Adipocyte (in vitro differentiated cells): Measurements from ENCODE around the gene ZBP1.

Experiments
- DNase-seq: peaks from one replicate; pipeline ENCODE4 v3.0.0-alpha.2; 2015; ENCODE audit warnings: low read depth
- H3K27me3 ChIP-seq: replicated peaks from 2 replicates; pipeline ENCODE4 v1.7.0; 2013; ENCODE audit warnings: mild to moderate bottlenecking, low read length, moderate library complexity; ENCODE audit not compliant: control insufficient read depth, insufficient read depth
- H3K36me3 ChIP-seq: 2 replicates; pipeline ENCODE4 v1.7.0; 2013; ENCODE audit warnings: low read length, mild to moderate bottlenecking, moderate library complexity; ENCODE audit not compliant: control insufficient read depth, insufficient read depth, severe bottlenecking
- H3K4me1 ChIP-seq: 2 replicates; pipeline ENCODE4 v1.7.0; 2013; ENCODE audit warnings: mild to moderate bottlenecking, low read length, moderate library complexity; ENCODE audit not compliant: control insufficient read depth, insufficient read depth
- H3K4me3 ChIP-seq: 2 replicates; pipeline ENCODE4 v1.7.0; 2013; ENCODE audit warnings: mild to moderate bottlenecking, low read length, moderate library complexity
- H3K9ac ChIP-seq: 2 replicates; pipeline ENCODE4 v1.7.0; 2013; ENCODE audit warnings: mild to moderate bottlenecking, low read length, moderate library complexity
- H3K9me3 ChIP-seq: 2 replicates; pipeline ENCODE4 v1.7.0; 2013; ENCODE audit warnings: mild to moderate bottlenecking, low read length, moderate library complexity; ENCODE audit not compliant: control insufficient read depth

The ZBP1 gene

GRCh38 chr20:57568088-57568896 lies 51.9 kb downstream of the ZBP1 start:
- Histone ChIP-seq H3K4me3 (peak overlapping the region; percentile 13), H3K27me3 (peaks cover 7% of the 10 kb centered on the region), H3K9ac (no peak overlapping the region), H3K9me3 (no peaks in the 10 kb centered on the region), H3K36me3 (peaks cover 26% of the 10 kb centered on the region), H3K4me1 (peaks cover 16% of the 10 kb centered on the region)
- no peak for DNase-seq

DNA sequence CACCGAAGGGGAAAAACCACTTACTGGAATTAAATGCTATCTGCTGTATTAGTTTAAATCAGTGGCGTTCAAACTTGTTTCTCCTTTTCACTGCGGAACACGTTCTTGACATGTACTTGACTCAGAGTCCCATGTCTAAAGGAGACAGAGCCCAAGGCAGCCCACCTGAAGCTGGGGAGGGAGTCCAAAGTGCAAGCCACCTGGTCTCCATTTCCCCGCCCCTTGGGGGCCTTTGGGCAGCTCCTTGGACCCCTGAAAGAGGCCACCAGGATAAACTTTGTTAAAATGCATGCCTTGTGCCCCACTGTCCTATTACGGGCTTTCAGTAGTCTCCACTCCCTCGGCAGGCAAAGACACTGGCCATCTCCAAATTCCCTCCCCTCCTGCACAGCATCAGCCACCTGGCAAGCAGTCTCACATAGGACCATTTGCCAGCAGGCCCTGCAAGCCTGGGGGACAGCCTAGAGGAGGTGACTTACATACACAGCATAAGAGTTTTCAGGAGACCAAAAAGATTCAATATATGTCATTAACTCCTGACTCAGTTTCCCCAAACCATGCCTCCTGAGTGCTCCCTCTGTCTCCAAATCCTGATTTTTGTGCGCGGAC lies 52.7 kb downstream of the ZBP1 start:
- H3K27me3 ChIP-seq: peaks cover 3% of the 10 kb centered on the region
- no peaks in the 10 kb centered on the region for H3K9me3 ChIP-seq
- H3K4me3 ChIP-seq: no peak overlapping the region
- DNase-seq: no peak
- peaks cover 26% of the 10 kb centered on the region for H3K36me3 ChIP-seq
- peaks cover 16% of the 10 kb centered on the region for H3K4me1 ChIP-seq
- H3K9ac ChIP-seq: no peak overlapping the region

DNA sequence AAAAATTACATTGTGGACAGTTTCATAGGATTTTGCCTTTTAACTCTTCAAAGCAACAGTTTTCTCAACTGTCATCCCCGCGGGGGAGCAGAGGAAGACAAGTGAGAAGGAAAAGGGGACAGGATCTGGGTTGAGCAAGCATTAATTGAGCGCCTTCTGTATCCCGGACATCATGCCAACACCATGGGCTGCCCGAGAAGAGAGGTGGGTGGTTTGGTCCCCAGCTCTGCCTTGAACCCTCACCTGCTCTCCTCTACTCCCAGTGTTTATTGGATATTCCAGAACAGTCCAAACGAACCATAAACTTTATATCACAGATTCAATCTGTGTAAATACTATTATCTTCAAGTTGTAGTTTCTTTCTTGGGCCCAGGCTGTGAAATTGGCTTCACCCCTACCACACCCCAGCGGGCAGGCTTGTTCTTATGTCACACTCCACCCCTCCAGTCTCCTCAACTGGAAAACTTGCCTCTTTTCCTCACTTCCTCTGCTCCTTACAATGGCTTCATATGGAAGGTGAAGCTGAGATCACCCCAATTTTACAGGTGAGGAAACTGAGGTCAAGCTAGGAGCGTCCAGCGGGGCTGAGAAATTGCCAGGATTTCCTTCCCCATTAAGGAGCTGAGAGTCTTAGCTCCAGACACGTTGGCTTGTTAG lies 53.3 kb downstream of the ZBP1 start:
- Histone ChIP-seq H3K36me3 (peaks cover 26% of the 10 kb centered on the region), H3K9me3 (no peaks in the 10 kb centered on the region), H3K4me3 (no peak overlapping the region), H3K4me1 (peaks cover 16% of the 10 kb centered on the region), H3K9ac (peak overlapping the region; percentile 33), H3K27me3 (no peaks in the 10 kb centered on the region)
- DNase-seq: no peak

- H3K4me3 ChIP-seq: no peak overlapping the region
- H3K4me1 ChIP-seq: peaks cover 16% of the 10 kb centered on the region
- peaks cover 26% of the 10 kb centered on the region for H3K36me3 ChIP-seq
- no peak for DNase-seq
- H3K9me3 ChIP-seq: no peaks in the 10 kb centered on the region
- H3K9ac ChIP-seq: peak overlapping the region; percentile 33
- no peaks in the 10 kb centered on the region for H3K27me3 ChIP-seq
Observed at GRCh38 chr20:57566399-57566798, 53.8 kb downstream of the ZBP1 start.

DNA sequence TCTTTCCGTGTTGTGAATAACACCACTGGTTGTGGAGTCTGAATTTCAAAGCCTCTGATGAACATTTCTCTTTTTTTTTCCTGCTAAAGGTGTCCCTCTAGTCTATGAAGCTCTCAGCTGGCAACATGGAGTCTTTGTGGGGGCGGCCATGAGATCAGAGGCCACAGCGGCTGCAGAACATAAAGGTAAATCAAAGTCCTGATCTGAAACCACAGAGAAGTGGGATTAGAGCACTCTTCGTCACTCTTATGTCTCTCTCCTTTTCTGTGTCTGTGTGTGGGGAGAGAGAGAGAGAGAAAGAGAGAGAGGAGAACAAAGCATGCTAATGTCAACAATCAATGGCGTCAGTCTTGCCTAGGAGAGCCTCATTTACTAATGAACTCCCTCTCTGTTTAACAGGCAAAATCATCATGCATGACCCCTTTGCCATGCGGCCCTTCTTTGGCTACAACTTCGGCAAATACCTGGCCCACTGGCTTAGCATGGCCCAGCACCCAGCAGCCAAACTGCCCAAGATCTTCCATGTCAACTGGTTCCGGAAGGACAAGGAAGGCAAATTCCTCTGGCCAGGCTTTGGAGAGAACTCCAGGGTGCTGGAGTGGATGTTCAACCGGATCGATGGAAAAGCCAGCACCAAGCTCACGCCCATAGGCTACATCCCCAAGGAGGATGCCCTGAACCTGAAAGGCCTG lies 55.1 kb downstream of the ZBP1 start:
- DNase-seq: no peak
- peaks cover 26% of the 10 kb centered on the region for H3K36me3 ChIP-seq
- peak overlapping the region; percentile 65 for H3K4me3 ChIP-seq
- no peaks in the 10 kb centered on the region for H3K27me3 ChIP-seq
- no peaks in the 10 kb centered on the region for H3K9me3 ChIP-seq
- H3K9ac ChIP-seq: peak overlapping the region; percentile 15
- peaks cover 20% of the 10 kb centered on the region for H3K4me1 ChIP-seq

GRCh38 chr20:57564180-57564802 lies 55.9 kb downstream of the ZBP1 start:
- Histone ChIP-seq H3K36me3 (peaks cover 26% of the 10 kb centered on the region), H3K4me1 (peaks cover 20% of the 10 kb centered on the region), H3K4me3 (peak overlapping the region; percentile 65), H3K9me3 (no peaks in the 10 kb centered on the region), H3K9ac (no peak overlapping the region), H3K27me3 (peaks cover under 1% of the 10 kb centered on the region)
- DNase-seq: no peak

GRCh38 chr20:57563522-57563921 lies 56.7 kb downstream of the ZBP1 start:
- H3K9ac ChIP-seq: no peak overlapping the region
- H3K4me3 ChIP-seq: peak overlapping the region; percentile 65
- peaks cover 8% of the 10 kb centered on the region for H3K27me3 ChIP-seq
- peaks cover 19% of the 10 kb centered on the region for H3K4me1 ChIP-seq
- no peaks in the 10 kb centered on the region for H3K9me3 ChIP-seq
- peaks cover 24% of the 10 kb centered on the region for H3K36me3 ChIP-seq
- no peak for DNase-seq

GRCh38 chr20:57562541-57563465 lies 57.4 kb downstream of the ZBP1 start:
- Histone ChIP-seq H3K4me3 (peak overlapping the region; percentile 65), H3K27me3 (peaks cover 14% of the 10 kb centered on the region), H3K4me1 (peaks cover 20% of the 10 kb centered on the region), H3K9me3 (no peaks in the 10 kb centered on the region), H3K9ac (peak overlapping the region; percentile 63), H3K36me3 (peaks cover 24% of the 10 kb centered on the region)
- no peak for DNase-seq

DNA sequence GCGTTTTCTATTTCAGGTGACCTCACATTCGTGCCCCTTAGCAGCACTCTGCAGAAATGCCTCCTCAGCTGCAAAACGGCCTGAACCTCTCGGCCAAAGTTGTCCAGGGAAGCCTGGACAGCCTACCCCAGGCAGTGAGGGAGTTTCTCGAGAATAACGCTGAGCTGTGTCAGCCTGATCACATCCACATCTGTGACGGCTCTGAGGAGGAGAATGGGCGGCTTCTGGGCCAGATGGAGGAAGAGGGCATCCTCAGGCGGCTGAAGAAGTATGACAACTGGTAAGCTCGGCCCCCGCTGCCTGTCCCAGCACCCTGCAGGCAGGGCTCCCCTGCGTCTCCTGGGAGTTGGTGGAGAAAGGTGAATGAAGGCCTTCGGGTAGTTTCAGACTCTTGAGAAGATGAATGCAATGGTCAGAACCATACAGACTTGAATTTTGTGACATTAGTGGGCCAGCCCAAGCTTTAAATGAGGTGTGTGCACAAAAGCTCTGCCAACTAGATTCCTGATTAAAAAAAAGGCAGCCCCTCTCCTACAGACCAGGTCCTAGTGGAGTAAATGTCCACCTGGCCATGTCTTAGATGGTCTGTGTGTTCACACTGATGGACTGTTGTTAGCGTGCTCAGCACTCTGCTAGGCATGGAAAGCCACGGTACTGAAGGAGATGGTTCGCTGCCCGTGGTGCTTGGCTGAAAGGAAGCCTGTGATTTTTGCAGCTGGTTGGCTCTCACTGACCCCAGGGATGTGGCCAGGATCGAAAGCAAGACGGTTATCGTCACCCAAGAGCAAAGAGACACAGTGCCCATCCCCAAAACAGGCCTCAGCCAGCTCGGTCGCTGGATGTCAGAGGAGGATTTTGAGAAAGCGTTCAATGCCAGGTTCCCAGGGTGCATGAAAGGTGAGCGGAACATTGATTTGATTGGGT lies 58.6 kb downstream of the ZBP1 start:
- H3K4me1 ChIP-seq: peaks cover 20% of the 10 kb centered on the region
- H3K4me3 ChIP-seq: peak overlapping the region; percentile 65
- peak overlapping the region; percentile 63 for H3K9ac ChIP-seq
- DNase-seq: no peak
- H3K27me3 ChIP-seq: peaks cover 25% of the 10 kb centered on the region
- H3K9me3 ChIP-seq: no peaks in the 10 kb centered on the region
- peaks cover 24% of the 10 kb centered on the region for H3K36me3 ChIP-seq
